Lower leg skin (tissue), 4 donors: ENCODE data around the gene STK25. TPM values are rescaled to one million over a fixed set of nuclear protein-coding genes. Genes with fewer than 3 reads are reported as not detected.
"Not testable (repeated sequence)": the region's sequence is repeated elsewhere in the genome, so short reads cannot be mapped to it uniquely, and the experiment has no call there.

ENCODE experiments used
- DNase-seq, 2 donors: peaks; one replicate each; pipeline ENCODE4 v3.0.0-alpha.2; 2019; ENCODE audit warnings: low spot score in 2 of 2
- H3K4me3 ChIP-seq: fragments of 200-600 bp; sonication (generic); 2 replicates; pipeline ENCODE4 v1.5.1; 2017; ENCODE audit warnings: mild to moderate bottlenecking, low read depth; ENCODE audit not compliant: poor library complexity, severe bottlenecking
- POLR2A ChIP-seq, 2 donors: fragments of 450-650 bp; IDR thresholded peaks; one replicate each; pipeline ENCODE4 v1.6.1; 2016 to 2017; ENCODE audit warnings: antibody characterized with exemption in 2 of 2, mild to moderate bottlenecking in 1 of 2, moderate library complexity in 1 of 2
- WGBS, 2 donors: methylation state at CpG; one replicate each; pipeline ENCODE4 v1.1.5; 2018; 5-methylcytosine and 5-hydroxymethylcytosine counted together
- intact Hi-C: fragments of 100-400 bp; cut with DNase I; formaldehyde crosslinking; loops from one replicate; pipeline ENCODE4 v1.15.0; 2023; ENCODE audit warnings: low total_unique reads
- total RNA-seq, 4 donors: library from RNA; depleted of rRNA; stranded (reverse); fragments of >200 nt; gene quantifications; one replicate each; pipeline ENCODE4 v1.1.0, GENCODE V29; 2016
- TF ChIP-seq, protein P1 (sequence below), 3 donors: fragments of 450-650 bp; IDR thresholded peaks; one replicate each; pipeline ENCODE4 v1.5.1; 2016; ENCODE audit warnings: antibody characterized with exemption in 3 of 3, mild to moderate bottlenecking in 3 of 3, moderate library complexity in 2 of 3

Gene STK25
- total RNA-seq, 4 donors from 2014 or later, result 137 to 315 (median 188) TPM

- TF ChIP-seq, protein P1, sequence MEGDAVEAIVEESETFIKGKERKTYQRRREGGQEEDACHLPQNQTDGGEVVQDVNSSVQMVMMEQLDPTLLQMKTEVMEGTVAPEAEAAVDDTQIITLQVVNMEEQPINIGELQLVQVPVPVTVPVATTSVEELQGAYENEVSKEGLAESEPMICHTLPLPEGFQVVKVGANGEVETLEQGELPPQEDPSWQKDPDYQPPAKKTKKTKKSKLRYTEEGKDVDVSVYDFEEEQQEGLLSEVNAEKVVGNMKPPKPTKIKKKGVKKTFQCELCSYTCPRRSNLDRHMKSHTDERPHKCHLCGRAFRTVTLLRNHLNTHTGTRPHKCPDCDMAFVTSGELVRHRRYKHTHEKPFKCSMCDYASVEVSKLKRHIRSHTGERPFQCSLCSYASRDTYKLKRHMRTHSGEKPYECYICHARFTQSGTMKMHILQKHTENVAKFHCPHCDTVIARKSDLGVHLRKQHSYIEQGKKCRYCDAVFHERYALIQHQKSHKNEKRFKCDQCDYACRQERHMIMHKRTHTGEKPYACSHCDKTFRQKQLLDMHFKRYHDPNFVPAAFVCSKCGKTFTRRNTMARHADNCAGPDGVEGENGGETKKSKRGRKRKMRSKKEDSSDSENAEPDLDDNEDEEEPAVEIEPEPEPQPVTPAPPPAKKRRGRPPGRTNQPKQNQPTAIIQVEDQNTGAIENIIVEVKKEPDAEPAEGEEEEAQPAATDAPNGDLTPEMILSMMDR (IDR thresholded peaks at IDR 0.05), result no peak
- TF ChIP-seq POLR2A (IDR thresholded peaks at IDR 0.05), result no peak
- WGBS, 2 donors, result 84 to 86% methylated on average over 4 to 5 of the region's 5 CpGs
- DNase-seq, result no peak
- H3K4me3 ChIP-seq, result no peak overlapping the region
- intact Hi-C loops, result no loop called here
Measured at GRCh38 chr2:241458687-241459086, 49.7 kb downstream of the STK25 start.

GRCh38 chr2:241456546-241456945 is 51.8 kb downstream of the STK25 start:
- no peak overlapping the region for H3K4me3 ChIP-seq
- intact Hi-C loops, result no loop called here
- 81 to 88% methylated on average over 11 of the region's 11 CpGs for WGBS, 2 donors
- no peak for DNase-seq
- TF ChIP-seq, protein P1 (IDR thresholded peaks at IDR 0.05), result no peak
- TF ChIP-seq POLR2A (IDR thresholded peaks at IDR 0.05), result no peak

DNA sequence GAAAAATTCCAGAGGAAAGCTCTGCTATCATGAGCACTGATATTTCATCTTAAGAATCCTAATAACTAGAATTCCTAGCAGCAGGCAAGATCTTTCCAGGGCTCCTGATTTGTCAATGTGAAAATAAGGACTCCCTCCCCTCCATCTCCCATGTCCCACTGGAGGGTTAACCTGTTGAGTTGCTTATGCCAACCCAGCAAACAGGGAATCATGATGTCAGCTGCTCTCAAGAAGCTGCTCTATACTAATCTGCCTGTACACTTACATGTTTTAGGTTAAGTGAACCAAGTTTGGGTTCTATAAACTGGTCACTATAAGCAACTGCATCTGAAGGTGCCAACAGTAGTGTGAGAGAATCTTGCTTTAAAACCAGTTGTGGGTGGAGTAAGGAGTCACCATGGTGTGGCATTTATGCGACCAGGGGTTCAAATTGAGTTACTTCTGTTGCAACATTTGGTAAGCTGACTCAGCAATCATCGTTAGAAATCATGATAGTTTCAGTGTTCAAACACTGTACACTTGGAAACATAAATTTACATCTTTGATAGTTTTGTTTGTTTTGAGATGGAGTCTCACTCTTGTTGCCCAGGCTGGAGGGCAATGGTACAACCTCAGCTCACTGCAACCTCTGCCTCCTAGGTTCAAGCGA is 53.4 kb downstream of the STK25 start:
- intact Hi-C loops, result no loop called here

GRCh38 chr2:241453919-241454318 is 54.5 kb downstream of the STK25 start:
- WGBS, 2 donors, result 78 to 91% methylated on average over 9 of the region's 9 CpGs

More for the DNA sequence above, 53.4 kb downstream of the STK25 start:
- TF ChIP-seq POLR2A (IDR thresholded peaks at IDR 0.05), result no peak
- TF ChIP-seq, protein P1 (IDR thresholded peaks at IDR 0.05), result no peak
- WGBS, 2 donors, result 66 to 69% methylated on average over 3 of the region's 3 CpGs
- no peak for DNase-seq
- H3K4me3 ChIP-seq, result no peak overlapping the region

GRCh38 chr2:241451840-241452506 is 56.4 kb downstream of the STK25 start:
- no peak for TF ChIP-seq POLR2A (IDR thresholded peaks at IDR 0.05)
- TF ChIP-seq, protein P1 (IDR thresholded peaks at IDR 0.05), result no peak
- 80 to 87% methylated on average over 10 of the region's 10 CpGs for WGBS, 2 donors
- intact Hi-C loops, result no loop called here
- no peak overlapping the region for H3K4me3 ChIP-seq
- no peak for DNase-seq

More at GRCh38 chr2:241453919-241454318, 54.5 kb downstream of the STK25 start:
- H3K4me3 ChIP-seq, DNase-seq, intact Hi-C loops: not testable (repeated sequence)

GRCh38 chr2:241450092-241450491 is 58.3 kb downstream of the STK25 start:
- H3K4me3 ChIP-seq, DNase-seq, intact Hi-C loops: not testable (repeated sequence)
- WGBS, 2 donors, result 93 to 98% methylated on average over 7 of the region's 7 CpGs
